Neural cell (in vitro differentiated cells): ENCODE results near the gene LDHAL6B. TPM values are rescaled to one million over a fixed set of nuclear protein-coding genes. Genes with fewer than 3 reads are reported as not detected.

ENCODE experiments used
- H2AFZ ChIP-seq: fragments of 200-600, 300-800 bp; sonication (generic), shearing (Covaris generic); 2 replicates; pipeline ENCODE4 v1.6.0; 2014; ENCODE audit warnings: low read depth, mild to moderate bottlenecking, antibody characterized with exemption, low read length, moderate library complexity
- H3F3A ChIP-seq: fragments of 200-600 bp; shearing (Covaris generic); 2 replicates; pipeline ENCODE4 v1.6.1; 2016; ENCODE audit warnings: mild to moderate bottlenecking, moderate library complexity, mixed read lengths, antibody characterized with exemption, low read length; ENCODE audit not compliant: insufficient read depth, poor library complexity, severe bottlenecking
- H3K27ac ChIP-seq: fragments of 200-600, 300-800 bp; sonication (generic), shearing (Covaris generic); 2 replicates; pipeline ENCODE4 v1.5.1; 2014; ENCODE audit warnings: mild to moderate bottlenecking, low read length, moderate library complexity
- H3K27me3 ChIP-seq: fragments of 300-800, 200-600 bp; sonication (generic), shearing (Covaris generic); 2 replicates; pipeline ENCODE4 v1.6.0; 2014; ENCODE audit warnings: mild to moderate bottlenecking, low read depth, low read length, moderate library complexity; ENCODE audit not compliant: insufficient read depth
- H3K36me3 ChIP-seq: fragments of 300-800, 200-600 bp; sonication (generic), shearing (Covaris generic); 2 replicates; pipeline ENCODE4 v1.5.1; 2014; ENCODE audit warnings: mild to moderate bottlenecking, antibody characterized with exemption, low read length, moderate library complexity; ENCODE audit not compliant: insufficient read depth
- H3K4me2 ChIP-seq: fragments of 300-800, 200-600 bp; sonication (generic), shearing (Covaris generic); 2 replicates; pipeline ENCODE4 v1.6.0; 2014; ENCODE audit warnings: mild to moderate bottlenecking, low read length
- H3K4me3 ChIP-seq: fragments of 300-800, 200-600 bp; sonication (generic), shearing (Covaris generic); 2 replicates; pipeline ENCODE4 v1.5.1; 2014; ENCODE audit warnings: mild to moderate bottlenecking, low read length, moderate library complexity
- H3K79me2 ChIP-seq: fragments of 200-600 bp; shearing (Covaris generic); replicated peaks from 2 replicates; pipeline ENCODE4 v1.6.0; 2014; ENCODE audit warnings: mild to moderate bottlenecking, low read length, moderate library complexity; ENCODE audit not compliant: insufficient read depth
- H3K9ac ChIP-seq: fragments of 300-800, 200-600 bp; sonication (generic), shearing (Covaris generic); 2 replicates; pipeline ENCODE4 v1.6.1; 2016; ENCODE audit warnings: mild to moderate bottlenecking, low read length, mixed read lengths
- H3K9me2 ChIP-seq: fragments of 200-600 bp; shearing (Covaris generic); 2 replicates; pipeline ENCODE4 v1.6.1; 2016; ENCODE audit warnings: mild to moderate bottlenecking, low read length, mixed read lengths; ENCODE audit not compliant: insufficient read depth
- H3K9me3 ChIP-seq: fragments of 200-600, 300-800 bp; sonication (generic), shearing (Covaris generic); 2 replicates; pipeline ENCODE4 v1.6.1; 2016; ENCODE audit warnings: mild to moderate bottlenecking, mixed run types, low read length, moderate library complexity, mixed read lengths
- H4K20me1 ChIP-seq: fragments of 200-600 bp; shearing (Covaris generic); 2 replicates; pipeline ENCODE4 v1.6.1; 2016; ENCODE audit warnings: mild to moderate bottlenecking, mixed run types; ENCODE audit not compliant: insufficient read depth
- CTCF ChIP-seq: fragments of 450-650 bp; IDR thresholded peaks from 2 replicates; pipeline ENCODE4 v1.5.1; 2014; ENCODE audit warnings: antibody characterized with exemption, mild to moderate bottlenecking, moderate library complexity; ENCODE audit not compliant: poor library complexity, severe bottlenecking
- EZH2 ChIP-seq: fragments of 200-600, 300-800 bp; shearing (Covaris generic), sonication (generic); IDR thresholded peaks from 2 replicates; pipeline ENCODE4 v1.6.1; 2014; ENCODE audit warnings: antibody characterized with exemption, low read length, borderline replicate concordance, mild to moderate bottlenecking; ENCODE audit not compliant: insufficient read depth, poor library complexity, severe bottlenecking
- MXI1 ChIP-seq: fragments of 450-650 bp; conservative IDR thresholded peaks from 2 replicates; pipeline ENCODE4 v1.6.1; 2014; ENCODE audit warnings: antibody characterized with exemption, mild to moderate bottlenecking; ENCODE audit not compliant: poor library complexity, severe bottlenecking
- POLR2AphosphoS5 ChIP-seq: IDR thresholded peaks from 2 replicates; pipeline ENCODE4 v1.6.1; 2012
- RAD21 ChIP-seq: fragments of 450-650 bp; conservative IDR thresholded peaks from 2 replicates; pipeline ENCODE4 v1.6.1; 2014; ENCODE audit warnings: antibody characterized with exemption, mild to moderate bottlenecking, moderate library complexity
- REST ChIP-seq: IDR thresholded peaks from 2 replicates; pipeline ENCODE4 v1.6.1; 2012; ENCODE audit warnings: borderline replicate concordance
- SMC3 ChIP-seq: fragments of 450-650 bp; conservative IDR thresholded peaks from 2 replicates; pipeline ENCODE4 v1.6.1; 2014; ENCODE audit warnings: antibody characterized with exemption, mild to moderate bottlenecking, moderate library complexity; ENCODE audit not compliant: poor library complexity
- TAF1 ChIP-seq: IDR thresholded peaks from 2 replicates; pipeline ENCODE4 v1.6.1; 2012; ENCODE audit warnings: low read depth
- polyA plus RNA-seq: library from polyadenylated mRNA; depleted of rRNA; stranded (reverse); fragments of >200 nt; gene quantifications from 2 replicates; pipeline ENCODE4 v1.2.3, GENCODE V29; 2014

The LDHAL6B gene
- polyA plus RNA-seq, 1 donor from 2014 or later: not detected

DNA sequence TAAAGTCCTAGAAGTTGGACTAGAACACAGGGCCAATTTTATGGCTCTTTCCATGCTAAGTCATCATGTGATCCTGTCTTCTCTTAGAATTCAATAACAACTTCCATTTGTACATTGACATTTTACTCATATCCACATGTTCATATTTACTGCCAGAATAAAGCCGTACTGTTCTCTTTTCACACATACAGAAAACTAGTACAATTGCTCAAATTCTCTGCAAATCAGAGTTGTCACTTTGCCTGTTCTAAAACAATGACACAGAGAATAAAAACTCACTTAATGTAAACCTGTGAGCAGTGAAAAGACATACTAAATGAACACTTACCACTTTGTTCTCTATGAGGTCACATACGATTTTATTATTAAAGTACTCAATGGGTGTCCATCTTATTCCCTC is 3.5 kb downstream of the LDHAL6B start:
- Histone ChIP-seq H3K36me3 (no peaks in the 10 kb centered on the region), H3K4me2 (no peak overlapping the region), H4K20me1 (no peaks in the 10 kb centered on the region), H3F3A (no peaks in the 10 kb centered on the region), H3K4me3 (no peak overlapping the region), H3K9me2 (no peaks in the 10 kb centered on the region), H3K9me3 (no peaks in the 10 kb centered on the region), H3K79me2 (no peaks in the 10 kb centered on the region), H3K27me3 (no peaks in the 10 kb centered on the region), H3K27ac (no peak overlapping the region), H3K9ac (no peak overlapping the region), H2AFZ (no peak overlapping the region)
- TF ChIP-seq REST (no peak), MXI1 (no peak), SMC3 (no peak), RAD21 (no peak), POLR2AphosphoS5 (no peak), CTCF (no peak), EZH2 (no peak), TAF1 (no peak)

DNA sequence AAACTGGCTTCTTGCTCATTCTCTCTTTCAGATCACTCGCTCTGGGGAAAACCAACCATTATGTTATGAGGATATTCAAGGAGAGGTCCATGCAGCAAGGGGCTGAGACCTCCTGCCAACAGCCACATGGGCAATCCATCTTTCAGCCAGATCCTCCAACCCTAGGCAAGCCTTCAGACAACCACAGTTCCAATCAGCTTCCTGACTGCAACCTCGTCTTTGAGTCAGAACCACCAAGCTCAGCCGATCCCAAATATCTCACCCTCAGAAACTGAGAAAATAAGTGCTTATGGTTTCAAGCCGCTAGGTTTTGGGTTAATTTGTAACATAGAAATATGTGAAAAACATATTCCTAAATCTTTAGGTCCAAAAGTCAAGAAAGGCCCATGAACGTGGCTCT is 10.3 kb downstream of the LDHAL6B start:
- Histone ChIP-seq H3K9me2 (no peaks in the 10 kb centered on the region), H3K79me2 (no peaks in the 10 kb centered on the region), H3K36me3 (no peaks in the 10 kb centered on the region), H3K4me2 (no peak overlapping the region), H4K20me1 (no peaks in the 10 kb centered on the region), H3K9me3 (no peaks in the 10 kb centered on the region), H3K27ac (no peak overlapping the region), H3K27me3 (no peaks in the 10 kb centered on the region), H3K9ac (no peak overlapping the region), H3K4me3 (no peak overlapping the region), H2AFZ (no peak overlapping the region), H3F3A (no peaks in the 10 kb centered on the region)
- no peak for TF ChIP-seq CTCF
